HFFc6 (cell line): ENCODE data around the gene ARHGEF3. TPM values are rescaled to one million over a fixed set of nuclear protein-coding genes. Genes with fewer than 3 reads are reported as not detected.
"Not testable (repeated sequence)": the region's sequence is repeated elsewhere in the genome, so short reads cannot be mapped to it uniquely, and the experiment has no call there.

Experiments
- DNase-seq: peaks from one replicate; pipeline ENCODE4 v3.0.0-alpha.2; 2018
- H3K27ac Mint-ChIP-seq: 2 replicates; pipeline ENCODE4 v1.8.0; 2020; ENCODE audit warnings: mild to moderate bottlenecking, mixed read lengths
- H3K27me3 Mint-ChIP-seq: 2 replicates; pipeline ENCODE4 v1.8.0; 2021; ENCODE audit warnings: mild to moderate bottlenecking, moderate library complexity, mixed read lengths; ENCODE audit not compliant: insufficient read depth
- H3K36me3 Mint-ChIP-seq: 2 replicates; pipeline ENCODE4 v1.8.0; 2021; ENCODE audit warnings: low read depth, mixed read lengths
- H3K4me1 Mint-ChIP-seq: 2 replicates; pipeline ENCODE4 v1.8.0; 2020; ENCODE audit warnings: low read depth, mixed read lengths
- H3K4me3 Mint-ChIP-seq: 2 replicates; pipeline ENCODE4 v1.8.0; 2020; ENCODE audit warnings: mild to moderate bottlenecking, moderate library complexity, mixed read lengths
- H3K9me3 Mint-ChIP-seq: 2 replicates; pipeline ENCODE4 v1.8.0; 2020; ENCODE audit warnings: mild to moderate bottlenecking, mixed read lengths
- total RNA-seq, 6 experiments: library from RNA; stranded (reverse); fragmentation: NEBNext Ultra II Directional; extraction: Animal tissue kit (Norgen Biotek cat#: 25700); gene quantifications; 2 replicates in 1 of 6; 3 replicates in 5 of 6; pipeline ENCODE4 v1.2.3, GENCODE V29; 2021
- TF ChIP-seq, protein P1 (sequence below): fragments of 200-600 bp; sonication (generic); IDR thresholded peaks from 2 replicates; pipeline ENCODE4 v1.5.0; 2021; ENCODE audit warnings: antibody characterized with exemption, mild to moderate bottlenecking

ARHGEF3 gene
- total RNA-seq, 6 experiments from 2014 or later: 1.7 to 5.9 (median 2.4) TPM

- no peaks in the 10 kb centered on the region for H3K36me3 Mint-ChIP-seq
- H3K9me3 Mint-ChIP-seq: no peaks in the 10 kb centered on the region
- peaks cover 2% of the 10 kb centered on the region; the same call in 1 of the 2 replicates for H3K27me3 Mint-ChIP-seq
- H3K4me1 Mint-ChIP-seq: peaks cover 54% of the 10 kb centered on the region
- peak overlapping the region; percentile 43 for H3K27ac Mint-ChIP-seq
- TF ChIP-seq, protein P1, sequence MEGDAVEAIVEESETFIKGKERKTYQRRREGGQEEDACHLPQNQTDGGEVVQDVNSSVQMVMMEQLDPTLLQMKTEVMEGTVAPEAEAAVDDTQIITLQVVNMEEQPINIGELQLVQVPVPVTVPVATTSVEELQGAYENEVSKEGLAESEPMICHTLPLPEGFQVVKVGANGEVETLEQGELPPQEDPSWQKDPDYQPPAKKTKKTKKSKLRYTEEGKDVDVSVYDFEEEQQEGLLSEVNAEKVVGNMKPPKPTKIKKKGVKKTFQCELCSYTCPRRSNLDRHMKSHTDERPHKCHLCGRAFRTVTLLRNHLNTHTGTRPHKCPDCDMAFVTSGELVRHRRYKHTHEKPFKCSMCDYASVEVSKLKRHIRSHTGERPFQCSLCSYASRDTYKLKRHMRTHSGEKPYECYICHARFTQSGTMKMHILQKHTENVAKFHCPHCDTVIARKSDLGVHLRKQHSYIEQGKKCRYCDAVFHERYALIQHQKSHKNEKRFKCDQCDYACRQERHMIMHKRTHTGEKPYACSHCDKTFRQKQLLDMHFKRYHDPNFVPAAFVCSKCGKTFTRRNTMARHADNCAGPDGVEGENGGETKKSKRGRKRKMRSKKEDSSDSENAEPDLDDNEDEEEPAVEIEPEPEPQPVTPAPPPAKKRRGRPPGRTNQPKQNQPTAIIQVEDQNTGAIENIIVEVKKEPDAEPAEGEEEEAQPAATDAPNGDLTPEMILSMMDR: no peak
- DNase-seq: no peak
- H3K4me3 Mint-ChIP-seq: no peak overlapping the region
These were observed 42.2 kb downstream of the ARHGEF3 start for GRCh38 chr3:56759532-56759931.

DNA sequence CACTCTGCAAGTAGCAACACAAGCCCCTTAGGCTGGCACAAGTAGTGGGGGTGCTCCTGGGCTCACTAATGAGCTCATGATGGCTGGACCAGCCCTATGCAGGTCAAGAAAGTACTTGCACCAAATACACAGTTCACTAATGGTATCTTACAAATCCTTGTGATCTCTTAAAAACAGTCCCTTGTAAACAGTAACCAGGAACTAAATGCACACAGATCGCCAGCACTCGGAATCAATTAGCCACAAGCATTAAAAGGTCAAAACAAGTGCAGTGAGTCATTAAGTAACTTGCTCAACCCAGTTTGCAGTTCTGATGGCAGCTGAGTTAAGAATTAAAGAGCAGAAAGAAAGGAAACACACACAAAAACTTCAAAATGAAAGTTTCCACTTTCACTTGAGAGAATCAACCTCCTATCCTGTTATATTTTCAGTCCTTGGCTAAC lies 43.2 kb downstream of the ARHGEF3 start:
- H3K4me1 Mint-ChIP-seq: peaks cover 54% of the 10 kb centered on the region
- H3K27me3 Mint-ChIP-seq: peaks cover 2% of the 10 kb centered on the region; the same call in 1 of the 2 replicates
- H3K4me3 Mint-ChIP-seq: peak overlapping the region; percentile 75
- H3K27ac Mint-ChIP-seq: peak overlapping the region; percentile 85
- TF ChIP-seq, protein P1: no peak
- DNase-seq: peak; percentile 95
- no peaks in the 10 kb centered on the region for H3K9me3 Mint-ChIP-seq
- H3K36me3 Mint-ChIP-seq: no peaks in the 10 kb centered on the region

DNA sequence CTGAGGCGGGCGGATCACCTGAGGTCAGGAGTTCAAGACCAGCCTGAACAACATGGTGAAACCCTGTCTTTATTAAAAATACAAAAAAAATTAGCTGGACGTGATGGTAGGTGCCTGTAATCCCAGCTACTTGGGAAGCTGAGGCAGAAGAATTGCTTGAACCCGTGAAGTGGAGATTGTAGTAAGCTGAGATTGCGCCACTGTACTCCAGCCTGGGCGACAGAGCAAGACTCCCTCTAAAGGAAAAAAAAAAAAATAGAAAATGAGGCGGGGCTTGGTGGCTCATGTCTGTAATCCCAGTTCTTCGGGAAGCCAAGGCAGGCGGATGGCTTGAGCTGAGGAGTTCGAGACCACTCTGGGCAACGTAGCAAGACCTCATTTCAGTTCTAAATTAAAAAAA lies 43.7 kb downstream of the ARHGEF3 start:
- DNase-seq, H3K36me3 Mint-ChIP-seq, H3K9me3 Mint-ChIP-seq, H3K4me3 Mint-ChIP-seq, H3K27me3 Mint-ChIP-seq: not testable (repeated sequence)
- H3K27ac Mint-ChIP-seq: peak overlapping the region; percentile 85; the same call in 1 of the 2 replicates
- H3K4me1 Mint-ChIP-seq: peaks cover 58% of the 10 kb centered on the region

GRCh38 chr3:56754741-56755417 lies 46.9 kb downstream of the ARHGEF3 start:
- Mint-ChIP-seq H3K4me1 (peaks cover 52% of the 10 kb centered on the region), H3K27me3 (peaks cover 1% of the 10 kb centered on the region; the same call in 1 of the 2 replicates), H3K36me3 (peaks cover 8% of the 10 kb centered on the region), H3K4me3 (no peak overlapping the region), H3K9me3 (peaks cover 3% of the 10 kb centered on the region; the same call in 1 of the 2 replicates), H3K27ac (no peak overlapping the region)
- TF ChIP-seq, protein P1: no peak
- no peak for DNase-seq

DNA sequence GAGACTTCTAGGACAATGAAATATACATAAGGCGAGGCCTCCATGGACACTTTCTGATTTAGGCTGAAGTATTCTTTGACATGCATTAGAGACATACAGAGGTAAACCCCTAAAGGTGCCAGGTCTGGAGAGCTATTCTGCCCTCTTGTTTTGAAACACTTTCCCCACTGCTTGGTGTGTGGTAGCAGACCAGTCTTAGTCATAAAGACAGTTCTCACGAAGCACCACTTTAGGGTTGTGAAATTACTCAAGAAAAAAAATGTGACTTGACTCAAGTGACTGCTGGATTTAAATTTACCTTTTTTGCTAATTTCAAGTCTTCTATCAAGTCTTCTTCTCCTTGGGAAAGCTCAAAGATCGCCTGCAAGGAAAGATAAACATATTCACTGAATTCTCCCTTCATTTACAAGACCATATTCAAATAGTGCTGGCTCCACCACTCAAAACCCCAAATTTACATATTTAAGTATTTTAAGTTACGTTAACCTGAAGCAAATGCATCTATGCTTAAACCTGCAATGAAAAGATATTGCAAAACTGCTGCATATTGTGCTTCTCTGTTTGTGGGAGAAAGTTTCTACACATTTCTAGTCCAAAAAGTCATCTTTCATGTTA lies 48.4 kb downstream of the ARHGEF3 start:
- H3K4me1 Mint-ChIP-seq: peaks cover 36% of the 10 kb centered on the region
- TF ChIP-seq, protein P1: no peak
- H3K9me3 Mint-ChIP-seq: peaks cover 18% of the 10 kb centered on the region
- H3K36me3 Mint-ChIP-seq: peaks cover 23% of the 10 kb centered on the region
- H3K4me3 Mint-ChIP-seq: no peak overlapping the region
- H3K27ac Mint-ChIP-seq: no peak overlapping the region
- DNase-seq: peak; percentile 26
- H3K27me3 Mint-ChIP-seq: no peaks in the 10 kb centered on the region

DNA sequence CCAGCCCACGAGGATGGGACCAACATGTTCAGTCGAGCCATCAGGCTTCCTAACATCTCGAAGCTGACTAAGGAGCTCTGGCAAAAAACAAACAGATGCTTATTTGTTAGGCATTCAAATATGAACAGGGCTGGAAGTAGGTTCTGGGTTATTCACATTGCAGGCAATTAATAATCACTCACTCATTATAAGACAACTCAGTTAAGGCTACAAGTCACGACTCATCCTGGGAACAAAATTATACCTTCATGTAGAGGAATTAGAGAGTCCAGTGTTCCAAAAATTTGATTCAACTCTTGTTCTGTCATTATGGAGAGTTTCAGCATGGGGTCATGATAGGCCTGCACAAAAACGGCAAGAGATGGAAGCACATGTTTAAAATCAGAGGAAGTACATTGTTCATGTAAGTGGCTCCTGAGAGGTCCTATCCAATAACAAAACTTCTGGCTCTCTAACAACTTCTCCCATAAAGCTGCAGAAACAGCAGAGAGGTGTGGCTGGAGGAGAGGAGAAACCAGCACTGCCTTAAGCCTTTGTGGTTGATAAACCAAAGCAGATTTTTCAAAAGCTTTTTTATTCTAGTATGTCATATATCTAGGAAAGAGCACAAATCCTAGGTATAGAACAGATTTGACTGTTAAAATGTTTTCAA lies 50.6 kb downstream of the ARHGEF3 start:
- Mint-ChIP-seq H3K4me1 (peaks cover 26% of the 10 kb centered on the region), H3K4me3 (no peak overlapping the region)

More for the DNA sequence above, 50.6 kb downstream of the ARHGEF3 start:
- no peak for DNase-seq
- Mint-ChIP-seq H3K36me3 (peaks cover 23% of the 10 kb centered on the region), H3K9me3 (peaks cover 18% of the 10 kb centered on the region), H3K27ac (no peak overlapping the region), H3K27me3 (no peaks in the 10 kb centered on the region)
- TF ChIP-seq, protein P1: no peak
